ENCODE results near the gene ARMC12.

The ARMC12 gene

GRCh38 chr6:35781290-35781689 is 44.5 kb downstream of the ARMC12 start:
- in situ Hi-C loops (cut with MboI; ENCODE audit: low pct_unique_long_range_greater_than_20kb, low sequenced_read_pairs, unreplicated experiment), result no loop called here
- no peak for TF ChIP-seq CTCF (IDR thresholded peaks at IDR 0.05; ENCODE audit: extremely low read depth, insufficient read depth, missing control alignments)
- DNase-seq (ENCODE audit: low spot score), result no peak

GRCh38 chr6:35782424-35782823 is 45.6 kb downstream of the ARMC12 start:
- no peak for TF ChIP-seq CTCF (IDR thresholded peaks at IDR 0.05; ENCODE audit: extremely low read depth, insufficient read depth, missing control alignments)
- DNase-seq (ENCODE audit: low spot score), result no peak
- in situ Hi-C loops (cut with MboI; ENCODE audit: low pct_unique_long_range_greater_than_20kb, low sequenced_read_pairs, unreplicated experiment), result no loop called here

GRCh38 chr6:35784200-35784599 is 47.4 kb downstream of the ARMC12 start:
- in situ Hi-C loops (cut with MboI; ENCODE audit: low pct_unique_long_range_greater_than_20kb, low sequenced_read_pairs, unreplicated experiment), result no loop called here

GRCh38 chr6:35786272-35786671 is 49.4 kb downstream of the ARMC12 start:
- no peak for TF ChIP-seq CTCF (IDR thresholded peaks at IDR 0.05; ENCODE audit: extremely low read depth, insufficient read depth, missing control alignments)
- in situ Hi-C loops (cut with MboI; ENCODE audit: low pct_unique_long_range_greater_than_20kb, low sequenced_read_pairs, unreplicated experiment), result no loop called here
- no peak for DNase-seq (ENCODE audit: low spot score)

More at GRCh38 chr6:35784200-35784599, 47.4 kb downstream of the ARMC12 start:
- no peak for TF ChIP-seq CTCF (IDR thresholded peaks at IDR 0.05; ENCODE audit: extremely low read depth, insufficient read depth, missing control alignments)
- no peak for DNase-seq (ENCODE audit: low spot score)

- in situ Hi-C loops (cut with MboI; ENCODE audit: low pct_unique_long_range_greater_than_20kb, low sequenced_read_pairs, unreplicated experiment), result no loop called here
- TF ChIP-seq CTCF (IDR thresholded peaks at IDR 0.05; ENCODE audit: extremely low read depth, insufficient read depth, missing control alignments), result no peak
- DNase-seq (ENCODE audit: low spot score), result no peak
Measured at GRCh38 chr6:35786810-35787209, 50.0 kb downstream of the ARMC12 start.

- in situ Hi-C loops (cut with MboI; ENCODE audit: low pct_unique_long_range_greater_than_20kb, low sequenced_read_pairs, unreplicated experiment), result no loop called here
Measured at GRCh38 chr6:35787266-35788218, 50.7 kb downstream of the ARMC12 start.

More at GRCh38 chr6:35787266-35788218, 50.7 kb downstream of the ARMC12 start:
- no peak for DNase-seq (ENCODE audit: low spot score)
- no peak for TF ChIP-seq CTCF (IDR thresholded peaks at IDR 0.05; ENCODE audit: extremely low read depth, insufficient read depth, missing control alignments)
